NAMALWA (cell line): Measurements from ENCODE around the gene CRB1.

Experiments
- DNase-seq: peaks from one replicate; pipeline ENCODE4 v3.0.0-alpha.2; 2015; ENCODE audit warnings: low spot score

Gene CRB1

DNA sequence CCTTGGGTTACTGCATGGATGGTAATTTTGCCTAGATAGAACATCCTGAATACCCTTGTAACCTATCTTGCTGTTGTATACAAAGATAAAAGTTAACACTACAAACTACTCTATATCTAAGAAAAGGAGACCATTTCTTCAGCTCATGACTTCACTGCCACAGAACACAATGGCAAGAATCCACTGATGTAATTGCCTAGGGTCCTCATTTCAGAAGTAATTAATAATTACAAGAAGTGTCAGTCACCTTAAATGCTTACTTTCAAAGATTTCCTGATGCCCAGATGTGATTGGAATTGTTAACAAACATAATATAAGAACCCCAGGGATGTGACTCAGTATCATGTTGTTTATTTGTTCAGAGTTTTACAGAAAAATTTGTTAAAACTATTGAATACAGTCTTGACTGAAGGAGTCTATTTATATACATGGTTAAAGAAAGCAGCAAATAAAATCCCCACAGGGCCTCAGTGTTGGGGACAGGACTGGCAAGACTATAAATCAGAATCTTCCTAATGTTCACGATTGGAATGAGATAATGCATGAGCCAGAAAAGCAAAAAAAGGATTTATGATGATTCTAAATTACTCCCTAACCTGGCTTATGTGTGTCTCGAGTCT lies 83.9 kb downstream of the CRB1 start:
- DNase-seq: no peak

DNA sequence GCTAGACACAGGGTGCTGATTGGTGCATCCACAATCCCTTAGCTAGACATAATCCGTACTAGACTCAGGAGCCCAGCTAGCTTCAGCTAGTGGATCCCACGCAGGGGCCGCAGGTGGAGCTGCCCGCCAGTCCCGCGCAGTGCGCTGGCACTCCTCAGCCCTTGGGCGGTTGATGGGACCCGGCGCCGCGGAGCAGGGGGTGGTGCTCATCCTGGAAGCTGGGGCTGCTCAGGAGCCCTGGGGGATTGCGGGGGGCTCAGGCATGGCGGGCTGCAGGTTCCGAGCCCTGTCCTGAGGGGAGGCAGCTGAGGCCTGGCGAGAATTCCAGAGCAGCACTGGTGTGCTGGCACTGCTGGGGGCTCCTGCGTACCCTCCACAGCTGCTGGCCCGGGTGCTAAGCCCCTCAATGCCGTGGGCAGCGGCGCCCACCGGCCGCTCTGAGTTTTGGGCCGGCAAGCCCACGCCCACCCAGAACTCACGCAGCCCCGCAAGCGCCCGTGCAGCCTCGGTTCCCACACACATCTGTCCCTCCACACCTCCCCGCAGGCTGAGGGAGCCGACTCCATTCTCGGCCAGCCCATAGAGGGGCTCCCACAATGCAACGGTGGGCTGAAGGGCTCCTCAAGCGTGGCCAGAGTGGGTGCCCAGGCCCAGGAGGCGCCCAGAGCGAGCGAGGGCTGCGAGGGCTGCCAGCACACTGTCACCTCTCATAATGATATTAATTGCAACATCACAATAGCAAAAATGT lies 87.4 kb downstream of the CRB1 start:
- no peak for DNase-seq

DNA sequence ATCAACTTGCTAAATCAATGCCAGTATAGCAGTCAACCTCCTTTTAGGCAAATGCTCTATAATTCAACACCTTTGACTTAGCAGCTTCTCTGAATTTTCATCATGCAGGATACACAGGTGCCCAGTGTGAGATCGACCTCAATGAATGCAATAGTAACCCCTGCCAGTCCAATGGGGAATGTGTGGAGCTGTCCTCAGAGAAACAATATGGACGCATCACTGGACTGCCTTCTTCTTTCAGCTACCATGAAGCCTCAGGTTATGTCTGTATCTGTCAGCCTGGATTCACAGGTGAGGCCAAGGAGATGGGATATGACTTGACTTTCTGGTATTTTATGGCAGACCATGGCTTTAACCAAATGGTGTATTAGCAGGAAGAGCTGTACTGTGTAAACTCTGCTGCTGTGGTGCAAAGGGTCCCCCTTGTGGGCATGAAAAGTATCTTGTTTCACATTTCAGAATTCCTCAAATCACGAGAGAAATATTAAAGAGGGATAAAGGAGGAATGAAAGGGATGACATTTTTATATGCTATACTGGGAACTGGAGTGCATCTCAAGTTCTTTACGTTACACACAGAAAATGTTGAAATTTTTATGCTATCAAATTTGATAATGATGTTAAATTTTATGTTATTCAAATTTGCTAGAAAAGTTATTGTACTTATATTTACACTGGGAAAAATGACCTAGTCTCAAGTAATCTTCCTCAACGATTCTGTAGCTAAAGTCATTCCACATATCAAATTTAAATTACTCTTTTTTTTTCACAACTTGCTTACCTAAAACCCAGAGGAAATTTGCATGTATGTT lies 88.9 kb downstream of the CRB1 start:
- DNase-seq: peak; percentile 61

DNA sequence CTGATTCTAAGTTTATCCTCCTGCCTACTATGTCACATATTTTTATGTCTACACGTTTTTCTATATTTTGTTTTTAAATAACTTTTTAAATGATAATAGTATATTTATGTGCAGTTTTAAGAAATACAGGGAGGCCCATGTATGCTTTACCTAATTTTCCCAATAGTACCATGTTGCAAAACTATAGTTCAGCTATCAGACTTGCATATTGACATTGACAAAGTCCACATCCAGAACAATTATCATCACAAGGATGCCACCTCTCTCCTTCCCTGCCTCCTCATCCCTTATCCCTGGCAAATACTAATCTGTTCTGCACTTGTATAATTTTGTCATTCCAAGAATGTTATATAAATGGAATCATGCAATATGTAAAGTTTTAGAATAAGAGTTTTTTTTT lies 90.9 kb downstream of the CRB1 start:
- DNase-seq: no peak

DNA sequence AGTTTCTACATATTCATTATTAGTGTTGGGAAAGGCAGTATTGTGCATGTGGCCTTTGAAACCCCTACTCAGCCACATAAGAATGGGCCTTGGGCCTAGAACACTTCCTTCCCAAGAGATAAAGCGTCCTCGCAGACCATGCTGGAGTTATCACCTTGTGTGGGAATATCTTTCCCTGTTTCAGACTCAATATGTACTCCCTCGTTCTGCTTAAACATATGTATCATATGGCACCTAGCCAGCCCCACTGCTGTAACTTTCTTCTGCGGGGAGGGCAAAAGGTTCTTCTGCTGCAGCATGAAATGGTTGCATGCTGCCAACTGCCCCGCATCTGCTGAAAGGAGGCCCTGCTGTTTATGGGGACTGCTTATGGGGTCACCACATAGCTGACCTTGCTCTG lies 92.0 kb downstream of the CRB1 start:
- no peak for DNase-seq

DNA sequence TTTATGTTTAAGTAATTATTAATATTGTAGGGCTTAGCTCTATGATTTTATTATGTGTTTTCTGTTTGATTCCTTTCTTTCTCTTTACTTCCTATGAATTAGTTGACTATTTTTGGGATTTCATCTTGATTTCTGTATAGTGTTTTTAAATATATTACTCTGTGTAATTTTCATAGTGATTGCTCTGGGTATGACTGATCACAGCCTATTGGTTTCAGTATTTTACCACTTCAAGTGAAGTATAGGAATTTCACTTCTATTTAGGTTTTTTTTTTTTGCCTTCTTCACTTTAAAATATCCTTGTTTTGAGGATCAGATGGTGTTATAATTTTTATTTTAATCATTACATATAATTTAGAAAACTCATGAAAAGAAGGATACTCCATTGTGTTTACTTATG lies 94.8 kb downstream of the CRB1 start:
- no peak for DNase-seq

DNA sequence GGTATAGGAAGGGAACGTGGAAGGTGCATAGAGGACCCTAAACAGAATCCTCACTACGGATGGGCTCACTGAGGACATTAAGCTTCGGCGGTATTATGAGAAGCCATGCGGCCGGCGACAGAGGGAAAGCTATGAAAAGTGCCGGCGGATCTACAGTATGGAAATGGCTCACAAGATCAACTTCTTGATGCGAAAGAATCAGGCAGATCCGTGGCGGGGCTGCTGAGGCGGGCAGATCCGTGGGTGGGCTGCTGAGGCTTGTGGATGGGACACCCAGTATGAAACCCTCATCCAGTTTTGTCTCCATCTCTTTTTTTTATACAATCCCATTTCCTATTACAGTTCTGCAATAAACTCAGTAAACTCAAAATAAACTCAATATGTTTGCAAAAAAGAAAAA lies 95.8 kb downstream of the CRB1 start:
- DNase-seq: no peak

DNA sequence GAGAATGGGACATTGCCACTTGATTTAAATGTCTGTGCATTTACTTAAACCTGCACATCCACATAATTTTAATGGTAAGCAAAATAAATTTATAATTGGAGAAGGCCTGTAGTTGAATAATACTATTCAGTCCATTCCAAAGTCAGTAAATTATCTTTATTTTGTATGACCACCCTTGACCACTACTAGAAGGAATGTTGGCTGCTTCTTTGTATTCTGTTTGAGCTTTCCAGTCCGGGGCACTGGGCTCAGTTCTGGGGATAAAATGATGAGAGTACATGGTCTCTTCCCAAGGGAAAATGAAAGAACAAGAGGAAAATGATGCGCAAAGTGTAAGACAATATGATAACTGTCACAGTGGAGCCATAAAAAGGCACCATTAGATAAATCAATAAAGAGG lies 98.9 kb downstream of the CRB1 start:
- DNase-seq: no peak

DNA sequence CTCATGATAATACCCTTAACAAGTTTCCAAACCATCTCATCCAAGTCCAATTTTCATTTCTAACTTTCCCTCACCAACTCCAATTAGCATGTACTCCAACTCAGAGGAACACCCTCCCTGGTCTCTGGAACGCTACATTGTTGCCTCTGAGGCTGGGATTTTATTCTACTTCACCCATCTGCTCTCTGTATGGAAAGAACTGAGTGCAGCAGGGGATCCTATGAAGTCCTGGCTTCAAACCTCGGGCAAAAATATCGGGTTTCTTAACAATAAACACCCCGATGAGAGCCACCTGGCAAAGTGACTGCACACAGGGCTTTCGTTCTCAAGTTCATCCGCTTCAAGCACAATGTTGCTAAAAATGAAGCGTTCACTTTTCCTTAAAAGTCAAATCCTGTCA lies 99.6 kb downstream of the CRB1 start:
- DNase-seq: no peak

DNA sequence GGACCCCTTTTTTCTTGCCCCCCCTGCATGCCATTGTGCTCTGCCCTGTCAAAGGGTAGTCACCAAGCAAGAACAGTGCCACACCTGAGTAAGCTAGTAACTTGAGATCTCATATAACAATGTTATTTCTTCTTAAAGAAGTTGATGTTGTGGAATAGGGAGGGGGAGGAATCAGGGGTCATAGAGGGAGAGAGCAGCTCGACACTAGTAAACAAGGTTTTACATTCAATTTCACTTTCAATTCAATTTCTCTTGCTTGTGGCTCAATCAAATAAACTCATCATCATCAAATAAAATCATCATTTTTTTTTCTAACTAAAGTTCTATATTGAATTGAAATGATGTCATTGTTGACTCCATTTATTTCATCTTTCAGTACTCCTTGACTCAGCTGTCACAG lies 106.4 kb downstream of the CRB1 start:
- DNase-seq: no peak

DNA sequence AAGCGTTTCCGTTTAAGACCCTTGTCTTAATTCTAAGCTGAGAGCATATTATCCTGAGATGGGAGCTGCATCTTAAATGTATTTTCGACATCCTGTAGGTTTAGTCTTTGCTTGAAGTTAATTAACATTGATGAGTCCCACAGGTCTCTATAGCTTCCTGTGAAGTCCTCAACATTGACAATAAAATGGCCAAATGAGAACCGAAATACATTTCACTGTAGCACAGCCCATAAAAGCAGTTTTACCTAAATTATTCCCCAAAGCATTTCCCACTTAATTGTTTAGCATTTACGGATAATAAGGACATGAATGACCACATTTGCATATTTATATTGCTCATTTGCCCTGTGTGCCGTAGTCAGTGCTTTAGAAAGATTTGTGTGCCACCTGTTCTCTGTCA lies 116.4 kb downstream of the CRB1 start:
- no peak for DNase-seq

DNA sequence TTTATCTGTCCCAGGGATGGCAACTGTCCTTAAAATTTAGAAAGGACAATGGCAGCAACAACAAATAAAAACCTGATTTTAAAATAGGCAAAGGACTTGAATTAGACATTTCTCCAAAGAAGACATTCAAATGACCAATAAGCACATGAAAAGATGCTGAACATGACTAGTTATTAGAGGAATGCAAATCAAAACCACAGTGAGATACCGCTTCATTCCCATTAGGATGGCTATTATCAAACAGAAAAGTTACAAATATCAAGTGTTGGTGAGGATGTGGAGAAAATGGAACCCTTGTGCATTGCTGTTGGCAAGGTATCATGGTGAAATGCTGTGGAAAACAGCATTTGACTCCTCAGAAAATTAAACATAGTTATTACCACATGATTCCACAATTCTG lies 120.7 kb downstream of the CRB1 start:
- DNase-seq: no peak

DNA sequence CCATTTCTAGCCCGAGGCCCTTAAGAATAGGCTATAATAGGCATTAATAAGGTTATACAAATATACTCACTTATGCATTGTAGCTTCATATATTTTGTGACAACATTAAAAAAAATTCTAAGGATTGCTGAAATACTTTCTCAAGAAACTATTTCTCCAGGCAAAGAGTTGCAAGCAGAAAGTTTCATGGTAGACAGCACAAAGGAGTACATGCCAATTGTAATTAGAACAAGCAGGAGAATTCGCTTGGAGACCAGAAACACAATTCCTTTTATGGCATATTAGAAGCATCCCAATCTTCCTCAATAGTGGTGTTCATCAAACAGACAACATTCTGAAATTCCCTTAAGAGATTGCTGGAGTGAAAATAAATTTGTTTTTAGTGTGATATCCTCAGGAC lies 122.8 kb downstream of the CRB1 start:
- no peak for DNase-seq

DNA sequence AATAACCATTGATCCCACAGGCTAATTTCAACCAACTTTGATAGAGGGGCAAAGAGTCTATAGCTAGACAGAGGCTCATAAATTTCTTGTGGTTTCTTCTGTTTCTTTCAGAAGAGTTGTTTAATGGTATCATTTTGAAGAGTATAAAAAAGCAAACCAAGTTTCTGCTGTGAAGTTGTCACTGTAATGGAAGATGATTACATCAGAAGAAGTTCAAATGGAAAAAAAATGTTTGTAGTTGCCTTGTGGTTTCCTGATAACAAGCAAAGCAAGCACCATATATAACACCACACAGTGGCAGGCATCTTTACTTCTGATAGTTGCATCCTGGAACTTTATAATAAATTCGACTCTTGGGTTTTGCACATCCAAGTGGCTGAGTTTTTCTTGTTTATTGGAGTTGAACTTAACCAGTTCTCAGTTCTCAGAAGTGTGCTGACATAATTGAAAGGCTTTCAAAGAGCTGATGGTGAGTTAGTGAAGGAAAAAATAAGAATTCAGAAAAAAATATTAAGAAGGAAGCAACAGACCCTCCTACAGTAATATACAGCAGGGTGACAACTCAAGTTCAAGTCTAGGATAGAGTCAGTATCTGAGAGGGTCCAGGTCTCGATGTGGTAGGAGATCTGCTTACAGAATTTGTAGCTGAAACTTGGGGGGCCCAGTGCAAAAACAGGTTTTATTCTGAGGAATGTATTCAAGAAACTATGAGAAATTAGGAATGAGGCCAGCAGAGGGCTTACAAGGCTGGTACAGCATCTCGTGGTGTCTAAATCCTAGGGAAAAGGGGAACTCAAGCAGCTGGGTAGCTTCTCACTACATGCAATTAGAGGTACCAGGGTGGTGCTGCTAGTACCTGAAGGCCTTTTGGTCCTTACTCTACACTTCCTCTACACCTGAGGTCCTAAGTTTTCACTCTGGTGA lies 123.5 kb downstream of the CRB1 start:
- DNase-seq: peak; percentile 40

DNA sequence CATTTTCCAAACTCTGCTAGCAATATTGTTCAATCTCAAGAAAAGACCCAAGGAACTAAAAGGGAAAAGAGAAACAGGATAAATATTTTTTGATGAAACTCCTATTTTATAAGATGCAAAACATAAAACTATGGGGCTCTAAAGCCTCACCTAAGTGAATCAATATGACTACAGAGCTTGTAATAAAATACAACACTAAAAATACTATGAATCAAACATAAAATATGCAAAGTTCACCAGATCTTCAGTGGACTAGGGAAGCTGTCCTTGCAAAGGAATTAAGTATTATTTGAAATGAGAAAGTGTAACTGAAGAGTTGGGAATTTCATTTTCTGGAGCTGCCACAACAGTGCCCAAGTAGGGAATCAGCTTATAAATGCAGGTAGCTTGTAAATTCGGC lies 124.5 kb downstream of the CRB1 start:
- DNase-seq: no peak

DNA sequence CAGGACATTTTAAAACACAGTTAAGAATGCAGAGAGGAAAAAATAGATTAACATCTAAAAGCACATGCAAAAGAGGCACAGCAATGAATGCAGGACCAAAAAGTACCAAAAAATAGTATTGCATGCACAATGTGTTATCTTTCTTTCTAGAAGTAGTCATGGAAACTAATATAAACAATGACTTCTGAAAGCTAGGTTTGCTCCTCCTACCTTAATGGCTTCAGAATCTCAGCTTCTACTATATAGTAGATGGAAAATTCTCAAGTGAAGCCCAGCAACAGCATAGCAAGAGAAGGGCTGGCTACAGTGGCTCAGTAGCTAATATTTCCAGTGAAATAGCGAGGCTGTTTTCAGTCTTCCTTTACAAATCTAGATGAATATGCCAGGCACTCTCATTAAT lies 125.1 kb downstream of the CRB1 start:
- DNase-seq: peak; percentile 10

DNA sequence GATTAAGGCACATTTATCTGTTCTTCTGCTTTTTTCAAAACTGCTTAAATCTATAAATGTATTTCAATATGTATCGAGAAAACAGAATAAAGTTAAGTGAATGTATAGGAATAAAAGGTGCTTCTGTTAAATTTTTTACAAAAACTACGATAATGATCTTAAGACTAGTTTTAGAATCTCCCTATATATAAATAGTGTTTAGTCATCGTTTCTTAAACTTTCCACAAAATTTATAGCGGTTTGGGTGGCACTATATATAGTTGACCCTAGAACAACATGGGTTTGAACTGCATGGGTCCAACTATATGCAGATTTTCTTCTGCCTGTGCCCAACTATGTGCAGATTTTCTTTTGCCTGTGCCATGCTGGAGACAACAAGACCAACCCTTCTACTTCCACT lies 125.7 kb downstream of the CRB1 start:
- DNase-seq: no peak

DNA sequence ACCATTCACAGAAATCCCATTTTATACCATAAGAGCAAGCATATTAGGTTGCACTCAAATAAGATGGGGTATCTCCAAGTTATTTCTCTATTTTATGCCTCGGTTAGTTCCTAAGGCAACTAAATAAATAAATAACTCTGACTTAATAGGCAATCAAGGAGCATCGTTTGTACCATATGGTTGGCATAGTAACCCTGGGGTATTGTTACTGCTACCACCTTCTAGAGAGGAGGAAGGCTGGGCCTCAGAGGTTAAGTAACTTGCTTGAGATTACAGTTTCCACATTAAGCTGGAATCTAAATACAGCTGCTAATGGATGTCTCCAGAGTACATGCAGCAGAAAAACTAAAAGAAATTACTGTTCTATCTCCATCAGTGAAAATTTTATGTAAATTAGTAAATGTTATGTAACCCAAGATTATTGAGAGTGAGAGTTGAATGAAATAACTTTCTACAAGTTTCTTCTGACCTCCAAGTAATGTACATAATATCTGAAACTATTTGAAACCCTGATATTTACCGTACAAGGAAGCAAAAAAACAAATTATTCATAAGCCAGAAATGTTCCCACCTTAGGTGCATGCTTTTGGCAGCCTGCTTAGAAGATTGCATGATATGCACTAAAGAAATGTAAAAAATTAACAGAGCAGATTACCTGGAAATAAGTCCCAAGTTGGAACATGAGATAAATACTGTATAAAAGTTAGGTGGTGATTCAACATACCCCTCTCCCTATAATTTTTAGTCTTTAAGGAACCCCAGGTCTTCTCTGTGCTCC lies 127.0 kb downstream of the CRB1 start:
- no peak for DNase-seq

DNA sequence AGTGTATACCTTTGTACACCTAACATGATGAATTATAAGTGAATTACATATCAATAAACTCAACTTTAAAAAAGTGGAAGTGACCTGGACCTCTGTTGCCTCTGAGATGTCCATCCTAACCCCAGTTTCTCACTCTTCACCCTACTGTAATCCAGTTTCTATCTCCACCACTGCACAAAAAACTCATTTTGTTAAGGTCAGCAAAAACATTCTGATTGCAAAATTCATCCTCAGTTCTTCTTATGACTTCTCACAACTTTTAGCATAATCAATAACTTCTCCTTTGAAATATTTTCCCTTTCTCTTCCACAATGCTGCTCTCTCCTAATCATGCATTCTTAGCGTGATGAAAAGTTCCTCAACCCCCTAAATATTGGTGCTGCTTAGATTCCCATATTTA lies 129.8 kb downstream of the CRB1 start:
- no peak for DNase-seq

DNA sequence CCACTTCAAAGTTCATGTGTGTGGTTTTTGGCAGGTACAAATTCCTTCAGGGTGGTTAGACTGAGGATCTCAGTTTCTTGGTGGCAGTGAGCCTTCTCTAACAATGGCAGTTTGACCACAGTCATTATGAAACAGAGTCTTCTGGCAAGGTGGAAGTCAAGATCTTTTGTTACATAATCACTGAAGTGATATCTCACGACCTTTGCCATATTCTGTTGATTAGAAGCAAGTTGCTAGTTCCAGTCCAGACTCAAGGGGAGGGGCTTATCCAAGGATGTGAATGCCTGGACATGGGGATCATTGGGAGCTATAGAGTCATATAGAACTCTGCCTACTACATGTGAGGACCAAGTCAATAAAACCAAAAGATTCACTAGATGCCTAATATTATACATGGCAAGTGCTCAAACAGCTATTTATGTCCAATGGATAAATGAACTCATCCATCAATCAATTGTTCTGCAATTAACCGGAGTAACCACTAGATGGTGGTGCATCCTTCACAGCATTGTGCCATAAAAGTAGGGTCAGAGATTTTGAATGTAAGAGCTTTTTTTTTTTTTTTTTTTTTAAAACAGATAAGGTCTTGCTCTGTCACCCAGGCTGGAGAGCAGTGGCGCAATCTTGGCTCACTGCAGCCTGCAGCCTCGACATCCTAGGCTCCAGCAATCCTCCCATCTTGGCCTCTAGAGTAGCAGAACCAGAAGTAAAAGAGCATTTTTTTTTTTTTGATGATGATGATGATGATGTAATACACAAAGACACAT lies 131.9 kb downstream of the CRB1 start:
- DNase-seq: peak; percentile 88

DNA sequence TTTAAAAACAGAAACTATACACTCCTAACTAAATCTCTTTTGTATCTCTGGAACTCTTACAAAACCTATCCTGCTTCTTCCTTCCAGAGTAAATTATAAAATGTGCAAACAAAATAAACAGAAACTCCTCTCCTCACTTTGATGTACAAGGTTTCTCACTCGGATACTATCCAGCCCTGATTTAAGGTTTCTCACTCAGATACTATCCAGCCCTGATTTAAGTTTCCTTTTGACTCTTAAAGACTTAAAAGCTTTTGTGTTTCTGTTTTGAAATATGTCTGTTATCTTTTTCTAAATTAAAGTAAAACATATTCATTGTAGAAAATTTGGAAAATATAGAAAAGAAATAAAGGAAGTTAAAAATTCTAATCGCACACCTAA lies 132.5 kb downstream of the CRB1 start:
- DNase-seq: no peak
